MM.1S (cell line): ENCODE results near the gene NEU4.

ENCODE experiments used
- CTCF ChIP-seq: fragments of 300-600 bp; sonication (generic); IDR thresholded peaks from 2 replicates; pipeline ENCODE4 v1.5.1; 2016; ENCODE audit warnings: antibody characterized with exemption, low read length, mixed read lengths
- EZH2 ChIP-seq: fragments of 300-600 bp; sonication (generic); optimal IDR thresholded peaks from 2 replicates; pipeline ENCODE3; 2017; ENCODE audit warnings: low read depth, mild to moderate bottlenecking, antibody characterized with exemption, low read length, mixed read lengths

GRCh38 chr2:241865416-241865956 lies 56.5 kb downstream of the NEU4 start:
- no peak for TF ChIP-seq CTCF
- TF ChIP-seq EZH2: no peak
